Neural progenitor cell (in vitro differentiated cells): Measurements from ENCODE around the gene FBXL12. TPM values are rescaled to one million over a fixed set of nuclear protein-coding genes. Genes with fewer than 3 reads are reported as not detected.

Source experiments
- DNase-seq: peaks from one replicate; pipeline ENCODE4 v3.0.0-alpha.2; 2016; ENCODE audit warnings: low spot score
- H2AFZ ChIP-seq: fragments of 200-600 bp; sonication (generic); replicated peaks from 2 replicates; pipeline ENCODE4 v1.6.1; 2016; ENCODE audit warnings: antibody characterized with exemption
- H3F3A ChIP-seq: fragments of 200-600 bp; sonication (generic); 2 replicates; pipeline ENCODE4 v1.6.1; 2016; ENCODE audit warnings: antibody characterized with exemption, low read depth
- H3K27ac ChIP-seq: fragments of 200-600 bp; sonication (generic); 2 replicates; pipeline ENCODE4 v1.5.1; 2016; ENCODE audit warnings: mild to moderate bottlenecking
- H3K27me3 ChIP-seq: fragments of 200-600 bp; sonication (generic); 2 replicates; pipeline ENCODE4 v1.6.1; 2016; ENCODE audit warnings: mild to moderate bottlenecking, moderate library complexity
- H3K36me3 ChIP-seq: fragments of 200-600 bp; sonication (generic); 2 replicates; pipeline ENCODE4 v1.5.1; 2016
- H3K4me1 ChIP-seq: fragments of 200-600 bp; sonication (generic); 2 replicates; pipeline ENCODE4 v1.6.1; 2016; ENCODE audit warnings: mixed run types
- H3K4me2 ChIP-seq: fragments of 200-600 bp; sonication (generic); 2 replicates; pipeline ENCODE4 v1.6.1; 2016
- H3K4me3 ChIP-seq: fragments of 200-600 bp; sonication (generic); 2 replicates; pipeline ENCODE4 v1.5.1; 2016
- H3K79me2 ChIP-seq: fragments of 200-600 bp; sonication (generic); 2 replicates; pipeline ENCODE4 v1.6.1; 2016; ENCODE audit warnings: low read depth
- H3K9ac ChIP-seq: fragments of 200-600 bp; sonication (generic); 2 replicates; pipeline ENCODE4 v1.6.1; 2016
- H3K9me3 ChIP-seq: fragments of 200-600 bp; sonication (generic); 2 replicates; pipeline ENCODE4 v1.5.1; 2016; ENCODE audit warnings: low read depth
- H4K20me1 ChIP-seq: fragments of 200-600 bp; sonication (generic); 2 replicates; pipeline ENCODE4 v1.6.1; 2016; ENCODE audit warnings: low read depth
- H3K27ac Mint-ChIP-seq: 3 replicates; pipeline ENCODE4 v1.8.0; 2021; ENCODE audit warnings: mixed read lengths
- H3K27me3 Mint-ChIP-seq: 2 replicates; pipeline ENCODE4 v1.8.0; 2022; ENCODE audit warnings: low read depth, mild to moderate bottlenecking, inconsistent platforms, moderate library complexity, mixed read lengths; ENCODE audit not compliant: insufficient read depth
- H3K36me3 Mint-ChIP-seq: 3 replicates; pipeline ENCODE4 v1.8.0; 2021; ENCODE audit warnings: mixed read lengths
- H3K4me1 Mint-ChIP-seq: 3 replicates; pipeline ENCODE4 v1.8.0; 2021; ENCODE audit warnings: mixed read lengths
- H3K4me3 Mint-ChIP-seq: 3 replicates; pipeline ENCODE4 v1.8.0; 2021; ENCODE audit warnings: mild to moderate bottlenecking, moderate library complexity, mixed read lengths
- H3K9me3 Mint-ChIP-seq: 3 replicates; pipeline ENCODE4 v1.8.0; 2020; ENCODE audit warnings: mixed read lengths
- EZH2 ChIP-seq: fragments of 200-600 bp; sonication (generic); IDR thresholded peaks from 2 replicates; pipeline ENCODE4 v1.6.1; 2017; ENCODE audit warnings: antibody characterized with exemption, mild to moderate bottlenecking, moderate library complexity
- EZH2phosphoT487 ChIP-seq: fragments of 200-600 bp; sonication (generic); IDR thresholded peaks from 2 replicates; pipeline ENCODE4 v1.6.1; 2017; ENCODE audit warnings: antibody characterized with exemption
- total RNA-seq: library from RNA; depleted of rRNA; stranded (reverse); fragments of >200 nt; gene quantifications from 2 replicates; pipeline ENCODE4 v1.2.3, GENCODE V29; 2015; ENCODE audit warnings: low replicate concordance
- TF ChIP-seq, protein P1 (sequence below): fragments of 200-600 bp; sonication (generic); IDR thresholded peaks from 2 replicates; pipeline ENCODE4 v1.5.1; 2017; ENCODE audit warnings: antibody characterized with exemption, mild to moderate bottlenecking

The FBXL12 gene
- total RNA-seq, 1 donor from 2014 or later, result 9.9 TPM

DNA sequence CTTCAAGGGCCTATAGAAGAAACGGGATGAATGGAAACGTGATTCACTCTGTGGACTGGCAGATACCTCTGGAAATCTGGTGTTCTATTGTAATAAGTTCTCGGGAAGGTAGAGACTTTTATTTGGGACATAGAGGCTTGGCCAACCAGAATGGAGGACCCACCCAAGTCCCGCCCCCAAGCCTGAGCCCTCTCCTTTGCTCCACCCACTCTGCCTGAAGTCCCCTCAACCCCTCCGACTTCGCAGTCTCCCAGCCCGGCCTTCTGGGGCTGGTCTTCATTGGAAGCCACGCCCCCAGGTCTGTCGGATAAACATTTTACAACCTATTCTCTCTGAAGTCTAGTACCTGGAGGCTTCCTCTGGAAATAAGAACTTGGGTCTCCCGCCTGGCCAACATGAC, 16.9 kb downstream of the FBXL12 start:
- Histone ChIP-seq H4K20me1 (no peaks in the 10 kb centered on the region), H3K4me3 (no peak overlapping the region), H3K27me3 (no peaks in the 10 kb centered on the region), H3K36me3 (no peaks in the 10 kb centered on the region), H2AFZ (no peak overlapping the region), H3F3A (no peaks in the 10 kb centered on the region), H3K9ac (no peak overlapping the region), H3K27ac (no peak overlapping the region), H3K4me1 (no peaks in the 10 kb centered on the region), H3K4me2 (no peak overlapping the region), H3K79me2 (no peaks in the 10 kb centered on the region), H3K9me3 (no peaks in the 10 kb centered on the region)
- no peak for TF ChIP-seq EZH2phosphoT487
- TF ChIP-seq EZH2, result no peak
- TF ChIP-seq, protein P1, sequence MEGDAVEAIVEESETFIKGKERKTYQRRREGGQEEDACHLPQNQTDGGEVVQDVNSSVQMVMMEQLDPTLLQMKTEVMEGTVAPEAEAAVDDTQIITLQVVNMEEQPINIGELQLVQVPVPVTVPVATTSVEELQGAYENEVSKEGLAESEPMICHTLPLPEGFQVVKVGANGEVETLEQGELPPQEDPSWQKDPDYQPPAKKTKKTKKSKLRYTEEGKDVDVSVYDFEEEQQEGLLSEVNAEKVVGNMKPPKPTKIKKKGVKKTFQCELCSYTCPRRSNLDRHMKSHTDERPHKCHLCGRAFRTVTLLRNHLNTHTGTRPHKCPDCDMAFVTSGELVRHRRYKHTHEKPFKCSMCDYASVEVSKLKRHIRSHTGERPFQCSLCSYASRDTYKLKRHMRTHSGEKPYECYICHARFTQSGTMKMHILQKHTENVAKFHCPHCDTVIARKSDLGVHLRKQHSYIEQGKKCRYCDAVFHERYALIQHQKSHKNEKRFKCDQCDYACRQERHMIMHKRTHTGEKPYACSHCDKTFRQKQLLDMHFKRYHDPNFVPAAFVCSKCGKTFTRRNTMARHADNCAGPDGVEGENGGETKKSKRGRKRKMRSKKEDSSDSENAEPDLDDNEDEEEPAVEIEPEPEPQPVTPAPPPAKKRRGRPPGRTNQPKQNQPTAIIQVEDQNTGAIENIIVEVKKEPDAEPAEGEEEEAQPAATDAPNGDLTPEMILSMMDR, result no peak
- Mint-ChIP-seq H3K9me3 (no peaks in the 10 kb centered on the region), H3K4me3 (no peak overlapping the region), H3K27me3 (peaks cover 2% of the 10 kb centered on the region), H3K36me3 (peaks cover 4% of the 10 kb centered on the region), H3K27ac (no peak overlapping the region), H3K4me1 (no peaks in the 10 kb centered on the region)
- DNase-seq, result no peak

GRCh38 chr19:9799162-9799561, 19.7 kb downstream of the FBXL12 start:
- Histone ChIP-seq H4K20me1 (no peaks in the 10 kb centered on the region), H3K4me2 (no peak overlapping the region), H3K9me3 (no peaks in the 10 kb centered on the region), H3K9ac (no peak overlapping the region), H3K4me3 (no peak overlapping the region), H3K27me3 (no peaks in the 10 kb centered on the region), H3K27ac (no peak overlapping the region), H3K36me3 (no peaks in the 10 kb centered on the region), H3F3A (no peaks in the 10 kb centered on the region), H3K79me2 (no peaks in the 10 kb centered on the region), H2AFZ (no peak overlapping the region), H3K4me1 (no peaks in the 10 kb centered on the region)
- peaks cover 4% of the 10 kb centered on the region for H3K36me3 Mint-ChIP-seq
- H3K27ac Mint-ChIP-seq, result no peak overlapping the region
- no peaks in the 10 kb centered on the region for H3K9me3 Mint-ChIP-seq
- no peak overlapping the region for H3K4me3 Mint-ChIP-seq
- no peak for DNase-seq
- H3K27me3 Mint-ChIP-seq, result peaks cover 2% of the 10 kb centered on the region
- no peak for TF ChIP-seq EZH2
- TF ChIP-seq EZH2phosphoT487, result no peak
- TF ChIP-seq, protein P1, result no peak
- H3K4me1 Mint-ChIP-seq, result no peaks in the 10 kb centered on the region

DNA sequence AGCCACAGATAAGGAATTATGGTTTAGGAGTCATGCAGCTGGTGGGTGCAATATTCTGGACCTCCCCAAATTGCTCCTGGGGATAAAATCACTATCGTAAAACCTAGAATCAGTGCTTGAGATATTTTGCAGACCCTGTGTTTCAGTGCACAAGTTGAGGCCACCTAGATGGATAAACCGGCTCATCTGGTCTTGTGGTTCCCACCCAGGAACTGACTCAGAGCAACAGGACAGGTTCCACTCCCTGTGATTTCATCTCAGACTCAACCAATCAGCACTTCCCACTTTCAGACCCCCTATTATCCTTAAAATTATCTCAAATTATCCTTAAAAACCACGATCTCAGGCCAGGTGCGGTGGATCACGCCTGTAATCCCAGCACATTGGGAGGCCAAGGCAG, 21.0 kb downstream of the FBXL12 start:
- H3K9me3 Mint-ChIP-seq, result no peaks in the 10 kb centered on the region
- DNase-seq, result no peak
- H3K27me3 ChIP-seq, result peaks cover 5% of the 10 kb centered on the region
- H3F3A ChIP-seq, result peaks cover 11% of the 10 kb centered on the region
- H3K4me3 ChIP-seq, result no peak overlapping the region
- H3K27ac Mint-ChIP-seq, result no peak overlapping the region
- no peaks in the 10 kb centered on the region for H3K36me3 ChIP-seq
- no peak overlapping the region for H2AFZ ChIP-seq
- H3K36me3 Mint-ChIP-seq, result no peaks in the 10 kb centered on the region
- H3K79me2 ChIP-seq, result no peaks in the 10 kb centered on the region
- peaks cover 2% of the 10 kb centered on the region for H3K27me3 Mint-ChIP-seq
- peaks cover 5% of the 10 kb centered on the region for H3K4me1 Mint-ChIP-seq
- H3K4me2 ChIP-seq, result no peak overlapping the region
- no peak overlapping the region for H3K27ac ChIP-seq
- H3K9ac ChIP-seq, result no peak overlapping the region
- no peaks in the 10 kb centered on the region for H3K9me3 ChIP-seq
- H3K4me3 Mint-ChIP-seq, result no peak overlapping the region
- no peak for TF ChIP-seq EZH2phosphoT487
- TF ChIP-seq, protein P1, result no peak
- no peak for TF ChIP-seq EZH2
- H3K4me1 ChIP-seq, result peaks cover 5% of the 10 kb centered on the region
- no peaks in the 10 kb centered on the region for H4K20me1 ChIP-seq
